Caco-2 (cell line): ENCODE data around the gene TMEM143. TPM values are rescaled to one million over a fixed set of nuclear protein-coding genes. Genes with fewer than 3 reads are reported as not detected.
A peak's percentile ranks its signal among the peaks of the same experiment; 100 is the strongest.

ENCODE experiments used
- BruUV-seq: library from RNA; stranded (reverse); fragments of 400-500 nt; replicated peaks from 2 replicates; lab custom pipeline; 2021; lab: Mats Ljungman, UMichigan
- CTCF ChIA-PET: fragments of 300-600 bp; sonication (Branson Sonifier 250); formaldehyde crosslinking; loops from one replicate; lab custom pipeline; 2022; ENCODE audit warnings: antibody characterized with exemption; lab: Charles Lee
- POLR2A ChIA-PET: fragments of 300-600 bp; sonication (Branson Sonifier 250); formaldehyde crosslinking; loops from one replicate; lab custom pipeline; 2022; ENCODE audit warnings: antibody characterized with exemption; lab: Charles Lee
- DNase-seq, 2 experiments: peaks; one replicate each; pipeline versions ENCODE4 v3.0.0 to v3.0.0-alpha.2; 2020 to 2022
- H3K27me3 ChIP-seq: replicated peaks from 2 replicates; pipeline ENCODE4 v1.6.0; 2011; ENCODE audit warnings: low read length; ENCODE audit not compliant: control insufficient read depth, insufficient read depth
- H3K36me3 ChIP-seq: 2 replicates; pipeline ENCODE4 v1.5.1; 2011; ENCODE audit warnings: low read length; ENCODE audit not compliant: control insufficient read depth, insufficient read depth
- H3K4me1 ChIP-seq: fragments of 250-450 bp; sonication (Bioruptor Pico); 2 replicates; pipeline ENCODE4 v1.5.1; 2020; ENCODE audit warnings: mild to moderate bottlenecking
- H3K4me3 ChIP-seq: 2 replicates; pipeline ENCODE4 v1.5.1; 2011; ENCODE audit warnings: low read depth, mild to moderate bottlenecking, control low read depth, low read length
- H3K9me3 ChIP-seq: fragments of 250-450 bp; sonication (Bioruptor Pico); 2 replicates; pipeline ENCODE4 v1.5.1; 2020; ENCODE audit warnings: mild to moderate bottlenecking, moderate library complexity
- H3K27ac Mint-ChIP-seq: one replicate; pipeline ENCODE4 v1.8.0; 2022; ENCODE audit warnings: mixed read lengths; ENCODE audit not compliant: unreplicated experiment
- H3K27me3 Mint-ChIP-seq: one replicate; pipeline ENCODE4 v1.8.0; 2022; ENCODE audit warnings: mixed read lengths; ENCODE audit not compliant: insufficient read depth, unreplicated experiment
- H3K36me3 Mint-ChIP-seq: one replicate; pipeline ENCODE4 v1.8.0; 2022; ENCODE audit warnings: mild to moderate bottlenecking, mixed read lengths; ENCODE audit not compliant: insufficient read depth, unreplicated experiment
- H3K4me1 Mint-ChIP-seq: one replicate; pipeline ENCODE4 v1.8.0; 2022; ENCODE audit warnings: low read depth, mixed read lengths; ENCODE audit not compliant: unreplicated experiment
- H3K4me3 Mint-ChIP-seq: one replicate; pipeline ENCODE4 v1.8.0; 2022; ENCODE audit warnings: mild to moderate bottlenecking, moderate library complexity, mixed read lengths; ENCODE audit not compliant: unreplicated experiment
- H3K9me3 Mint-ChIP-seq: one replicate; pipeline ENCODE4 v1.8.0; 2022; ENCODE audit warnings: mixed read lengths; ENCODE audit not compliant: unreplicated experiment
- CTCF ChIP-seq, 2 experiments: fragments of 200-600 bp in 1 of 2; IDR thresholded peaks; 1 replicate in 1 of 2; 2 replicates in 1 of 2; pipeline versions ENCODE4 v1.5.1 to v1.8.0; 2011 to 2022; ENCODE audit warnings: antibody characterized with exemption in 1 of 2, control low read depth in 1 of 2, inconsistent platforms in 1 of 2, low read depth in 1 of 2, low read length in 1 of 2, mild to moderate bottlenecking in 1 of 2, moderate library complexity in 1 of 2; ENCODE audit not compliant: insufficient read depth in 1 of 2, severe bottlenecking in 1 of 2, unreplicated experiment in 1 of 2
- intact Hi-C: fragments of 100-400 bp; cut with micrococcal nuclease; formaldehyde crosslinking; loops from one replicate; pipeline ENCODE4 v1.10.0; 2022; ENCODE audit not compliant: unreplicated experiment
- total RNA-seq: library from RNA; stranded (reverse); gene quantifications from 2 replicates; pipeline ENCODE4 v1.2.3, GENCODE V29; 2022

Gene TMEM143
- total RNA-seq, 1 experiment from 2014 or later, result 24.4 TPM

GRCh38 chr19:48371367-48371766 lies 7.6 kb upstream of the TMEM143 start:
- H3K9me3 Mint-ChIP-seq, result no peaks in the 10 kb centered on the region
- H3K36me3 Mint-ChIP-seq, result no peaks in the 10 kb centered on the region
- Histone ChIP-seq H3K4me1 (no peaks in the 10 kb centered on the region), H3K36me3 (no peaks in the 10 kb centered on the region), H3K9me3 (no peaks in the 10 kb centered on the region), H3K4me3 (no peak overlapping the region), H3K27me3 (no peaks in the 10 kb centered on the region)
- no peak overlapping the region for H3K4me3 Mint-ChIP-seq
- H3K27ac Mint-ChIP-seq, result peak overlapping the region; percentile 60
- TF ChIP-seq CTCF (IDR thresholded peaks at IDR 0.05; ENCODE audit: insufficient read depth in 1 of 2, low read depth in 1 of 2, low read length in 1 of 2, severe bottlenecking in 1 of 2, unreplicated experiment in 1 of 2), result no peak
- BruUV-seq, result no TSS peak
- intact Hi-C loops, result no loop called here
- CTCF ChIA-PET, result interaction anchor here (1.0 kb wide), 1 partner anchor 16 kb away, joined by 3 read pairs; no protein-coding TSS in a partner anchor
- H3K27me3 Mint-ChIP-seq, result no peaks in the 10 kb centered on the region
- no peak for DNase-seq
- H3K4me1 Mint-ChIP-seq, result peaks cover 7% of the 10 kb centered on the region
- POLR2A ChIA-PET, result no interaction called here

GRCh38 chr19:48370955-48371354 lies 7.2 kb upstream of the TMEM143 start:
- intact Hi-C loops, result no loop called here
- Mint-ChIP-seq H3K4me1 (peaks cover 7% of the 10 kb centered on the region), H3K27me3 (no peaks in the 10 kb centered on the region), H3K9me3 (no peaks in the 10 kb centered on the region), H3K27ac (peak overlapping the region; percentile 60), H3K4me3 (no peak overlapping the region), H3K36me3 (no peaks in the 10 kb centered on the region)
- TF ChIP-seq CTCF (IDR thresholded peaks at IDR 0.05; ENCODE audit: insufficient read depth in 1 of 2, low read depth in 1 of 2, low read length in 1 of 2, severe bottlenecking in 1 of 2, unreplicated experiment in 1 of 2), result no peak
- no peak overlapping the region for H3K4me3 ChIP-seq
- no peaks in the 10 kb centered on the region for H3K27me3 ChIP-seq
- DNase-seq, result no peak
- no TSS peak for BruUV-seq
- H3K36me3 ChIP-seq, result no peaks in the 10 kb centered on the region
- ChIA-PET POLR2A (no interaction called here), CTCF (interaction anchor here (1.0 kb wide), 1 partner anchor 16 kb away, joined by 3 read pairs; no protein-coding TSS in a partner anchor)
- H3K4me1 ChIP-seq, result no peaks in the 10 kb centered on the region
- H3K9me3 ChIP-seq, result no peaks in the 10 kb centered on the region

- H3K4me3 ChIP-seq, result no peak overlapping the region
- no peak for DNase-seq
- no peaks in the 10 kb centered on the region for H3K27me3 ChIP-seq
- H3K4me1 ChIP-seq, result peaks cover 6% of the 10 kb centered on the region; the same call in 1 of the 2 replicates
- TF ChIP-seq CTCF (IDR thresholded peaks at IDR 0.05; ENCODE audit: insufficient read depth in 1 of 2, low read depth in 1 of 2, low read length in 1 of 2, severe bottlenecking in 1 of 2, unreplicated experiment in 1 of 2), result no peak
- no peaks in the 10 kb centered on the region for H3K9me3 Mint-ChIP-seq
- ChIA-PET POLR2A (interaction anchor here (0.5 kb wide), 1 partner anchor 98 kb away, joined by 5 read pairs; no protein-coding TSS in a partner anchor), CTCF (no interaction called here)
- H3K4me3 Mint-ChIP-seq, result no peak overlapping the region
- H3K36me3 ChIP-seq, result no peaks in the 10 kb centered on the region
- no peaks in the 10 kb centered on the region for H3K9me3 ChIP-seq
- no peak overlapping the region for H3K27ac Mint-ChIP-seq
- BruUV-seq, result no TSS peak
- H3K27me3 Mint-ChIP-seq, result no peaks in the 10 kb centered on the region
- peaks cover 13% of the 10 kb centered on the region for H3K4me1 Mint-ChIP-seq
- peaks cover 6% of the 10 kb centered on the region for H3K36me3 Mint-ChIP-seq
- intact Hi-C loops, result no loop called here
Measured at GRCh38 chr19:48368936-48369335, 5.2 kb upstream of the TMEM143 start.
